ENCODE measurements around the gene APOL3.
"Not testable (repeated sequence)": the region's sequence is repeated elsewhere in the genome, so short reads cannot be mapped to it uniquely, and the experiment has no call there.

Gene APOL3

GRCh38 chr22:36155702-36156101, 4.9 kb downstream of the APOL3 start:
- TF ChIP-seq, protein P1, sequence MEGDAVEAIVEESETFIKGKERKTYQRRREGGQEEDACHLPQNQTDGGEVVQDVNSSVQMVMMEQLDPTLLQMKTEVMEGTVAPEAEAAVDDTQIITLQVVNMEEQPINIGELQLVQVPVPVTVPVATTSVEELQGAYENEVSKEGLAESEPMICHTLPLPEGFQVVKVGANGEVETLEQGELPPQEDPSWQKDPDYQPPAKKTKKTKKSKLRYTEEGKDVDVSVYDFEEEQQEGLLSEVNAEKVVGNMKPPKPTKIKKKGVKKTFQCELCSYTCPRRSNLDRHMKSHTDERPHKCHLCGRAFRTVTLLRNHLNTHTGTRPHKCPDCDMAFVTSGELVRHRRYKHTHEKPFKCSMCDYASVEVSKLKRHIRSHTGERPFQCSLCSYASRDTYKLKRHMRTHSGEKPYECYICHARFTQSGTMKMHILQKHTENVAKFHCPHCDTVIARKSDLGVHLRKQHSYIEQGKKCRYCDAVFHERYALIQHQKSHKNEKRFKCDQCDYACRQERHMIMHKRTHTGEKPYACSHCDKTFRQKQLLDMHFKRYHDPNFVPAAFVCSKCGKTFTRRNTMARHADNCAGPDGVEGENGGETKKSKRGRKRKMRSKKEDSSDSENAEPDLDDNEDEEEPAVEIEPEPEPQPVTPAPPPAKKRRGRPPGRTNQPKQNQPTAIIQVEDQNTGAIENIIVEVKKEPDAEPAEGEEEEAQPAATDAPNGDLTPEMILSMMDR (IDR thresholded peaks at IDR 0.05; ENCODE audit: low read depth, low read length), result no peak
- no peak for DNase-seq (ENCODE audit: extremely low read depth, low read depth)

DNA sequence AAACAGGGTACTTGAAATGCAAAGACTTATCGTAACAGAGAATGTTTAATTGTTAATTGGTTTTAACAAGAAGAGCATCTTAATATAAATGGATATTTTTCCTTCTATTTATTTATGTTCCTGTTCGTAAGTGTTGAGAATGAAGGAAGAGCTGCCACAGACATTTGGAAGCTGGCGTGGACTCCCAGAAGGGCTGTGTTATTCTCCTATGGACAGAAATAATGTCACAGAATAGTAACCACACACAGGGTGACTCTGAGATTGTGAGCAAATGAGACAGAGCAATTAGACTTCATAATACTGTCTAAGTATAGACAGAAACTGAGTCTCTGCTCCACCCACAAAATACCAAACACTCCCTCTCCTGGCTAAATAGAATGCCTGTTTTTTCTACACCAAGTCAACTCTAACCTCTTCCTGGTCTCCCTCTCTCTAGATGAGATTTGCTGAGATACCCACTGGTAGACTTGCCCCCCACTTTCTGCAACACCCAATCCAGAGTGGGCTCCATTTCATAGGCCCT, 6.1 kb downstream of the APOL3 start:
- TF ChIP-seq, protein P1 (IDR thresholded peaks at IDR 0.05; ENCODE audit: low read depth, low read length), result no peak
- no peak for DNase-seq (ENCODE audit: extremely low read depth, low read depth)

DNA sequence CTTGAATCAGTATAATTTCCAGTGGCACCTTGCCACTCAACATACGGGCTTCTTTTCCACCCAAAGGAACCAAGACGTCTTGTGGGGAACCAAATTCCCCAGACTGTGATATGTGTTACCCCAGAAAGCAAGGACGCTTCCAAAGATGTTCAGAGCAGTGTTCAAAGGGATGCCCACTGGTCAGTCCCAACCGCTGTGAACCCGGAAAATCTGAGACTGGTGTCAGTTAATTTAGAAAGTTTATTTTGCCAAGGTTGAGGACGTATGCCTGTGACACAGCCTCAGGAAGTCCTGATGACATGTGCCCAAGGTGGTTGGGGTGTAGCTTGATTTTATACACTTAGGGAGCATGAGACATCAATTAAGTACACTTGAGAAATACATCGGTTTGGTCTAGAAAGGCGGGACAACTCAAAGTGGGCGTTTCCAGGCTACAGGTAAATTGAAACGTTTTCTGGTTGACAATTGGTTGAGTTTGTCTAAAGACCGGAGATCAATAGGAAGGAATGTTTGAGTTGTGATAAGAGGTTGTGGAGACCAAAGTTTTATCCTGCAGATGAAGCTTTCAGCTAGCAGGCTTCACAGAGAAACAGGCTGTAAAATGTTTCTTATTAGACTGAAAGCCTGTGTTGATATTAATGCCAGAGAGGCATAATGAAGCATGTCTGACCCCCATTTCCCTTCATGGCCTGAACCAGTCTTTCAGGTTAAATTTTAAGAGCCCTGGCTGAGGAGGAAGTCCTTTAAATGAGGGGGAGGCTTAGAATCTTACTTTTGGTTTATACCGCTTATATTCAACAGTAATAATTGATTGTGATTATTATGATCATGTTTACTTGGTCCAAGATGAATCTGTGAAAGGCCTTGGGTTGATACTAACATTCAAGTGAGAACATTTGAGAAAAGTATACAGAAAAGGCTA, 6.8 kb downstream of the APOL3 start:
- TF ChIP-seq, protein P1 (IDR thresholded peaks at IDR 0.05; ENCODE audit: low read depth, low read length), result no peak

GRCh38 chr22:36152821-36153220, 7.7 kb downstream of the APOL3 start:
- DNase-seq (ENCODE audit: extremely low read depth, low read depth), result not testable (repeated sequence)

More for the DNA sequence above, 6.8 kb downstream of the APOL3 start:
- DNase-seq (ENCODE audit: extremely low read depth, low read depth), result no peak

GRCh38 chr22:36152088-36152487, 8.5 kb downstream of the APOL3 start:
- DNase-seq (ENCODE audit: extremely low read depth, low read depth), result no peak
- TF ChIP-seq, protein P1 (IDR thresholded peaks at IDR 0.05; ENCODE audit: low read depth, low read length), result no peak

GRCh38 chr22:36151006-36151595, 9.5 kb downstream of the APOL3 start:
- TF ChIP-seq, protein P1 (IDR thresholded peaks at IDR 0.05; ENCODE audit: low read depth, low read length), result no peak
- no peak for DNase-seq (ENCODE audit: extremely low read depth, low read depth)

DNA sequence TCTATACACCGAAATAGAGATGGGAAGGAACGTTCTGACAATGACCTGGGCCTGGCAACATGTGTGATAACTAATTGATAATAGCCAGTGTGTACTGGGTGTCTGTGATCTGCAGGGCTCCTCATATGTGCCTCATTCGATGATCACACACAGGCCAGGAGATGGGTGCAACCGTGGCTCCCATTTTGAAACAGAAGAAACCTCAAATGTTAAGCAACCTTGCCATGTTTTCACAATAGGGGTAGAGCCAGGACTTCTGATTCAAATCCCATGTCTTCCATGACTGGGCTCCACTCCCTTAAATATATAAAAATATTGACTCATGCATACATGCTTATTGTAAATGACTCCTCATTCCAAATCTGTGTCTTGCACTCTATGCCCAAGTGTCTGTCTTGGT, 11.1 kb downstream of the APOL3 start:
- TF ChIP-seq, protein P1 (IDR thresholded peaks at IDR 0.05; ENCODE audit: low read depth, low read length), result no peak
- DNase-seq (ENCODE audit: extremely low read depth, low read depth), result no peak
